GM19023 (cell line): ENCODE data around the gene PRDM16.

ENCODE experiments used
- ATAC-seq: cut with Tn5 transposase; IDR thresholded peaks from one replicate; pipeline ENCODE4 v1.9.1; 2021; ENCODE audit warnings: mild to moderate bottlenecking, moderate library complexity; ENCODE audit not compliant: unreplicated experiment

The PRDM16 gene

GRCh38 chr1:3312898-3313575, 244.0 kb downstream of the PRDM16 start:
- no peak for ATAC-seq

- no peak for ATAC-seq
Observed at GRCh38 chr1:3313576-3313950, 244.6 kb downstream of the PRDM16 start.

GRCh38 chr1:3314491-3315381, 245.7 kb downstream of the PRDM16 start:
- ATAC-seq, result no peak

- ATAC-seq, result no peak
Observed at GRCh38 chr1:3315399-3316339, 246.7 kb downstream of the PRDM16 start.

DNA sequence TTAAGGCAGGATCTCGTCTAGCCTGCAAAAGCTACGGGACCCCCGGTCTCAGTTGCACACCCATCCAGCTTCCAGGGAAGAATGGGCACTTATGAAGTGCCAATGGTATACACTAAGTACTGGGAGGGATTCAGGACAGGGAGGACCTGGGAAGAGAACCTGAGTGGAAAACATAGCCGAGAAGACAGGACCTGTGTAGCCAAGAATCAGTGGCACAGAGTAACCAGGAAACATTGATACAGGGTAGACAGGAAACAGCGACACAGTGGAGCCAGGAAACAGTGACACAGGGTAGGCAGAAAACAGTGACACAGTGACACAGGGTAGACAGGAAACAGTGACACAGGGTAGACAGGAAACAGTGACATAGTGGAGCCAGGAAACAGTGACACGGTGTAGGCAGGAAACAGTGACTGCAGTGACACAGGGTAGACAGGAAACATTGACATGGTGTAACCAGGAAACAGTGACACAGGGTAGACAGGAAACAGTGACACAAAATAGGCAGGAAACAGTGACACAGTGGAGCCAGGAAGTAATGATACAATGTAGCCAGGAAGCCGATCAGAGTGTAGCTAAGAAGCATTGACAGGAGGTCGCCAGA, 247.4 kb downstream of the PRDM16 start:
- ATAC-seq, result no peak

- ATAC-seq, result no peak
Observed at GRCh38 chr1:3317456-3317855, 248.5 kb downstream of the PRDM16 start.

- no peak for ATAC-seq
Observed at GRCh38 chr1:3318329-3318728, 249.3 kb downstream of the PRDM16 start.

- no peak for ATAC-seq
Observed at GRCh38 chr1:3319874-3320245, 250.9 kb downstream of the PRDM16 start.

- no peak for ATAC-seq
Observed at GRCh38 chr1:3320246-3321152, 251.5 kb downstream of the PRDM16 start.

GRCh38 chr1:3321559-3322449, 252.8 kb downstream of the PRDM16 start:
- ATAC-seq, result no peak

- no peak for ATAC-seq
Observed at GRCh38 chr1:3322450-3323020, 253.5 kb downstream of the PRDM16 start.

- no peak for ATAC-seq
Observed at GRCh38 chr1:3323021-3323795, 254.2 kb downstream of the PRDM16 start.

GRCh38 chr1:3323796-3324703, 255.0 kb downstream of the PRDM16 start:
- ATAC-seq, result no peak

GRCh38 chr1:3324704-3325535, 255.9 kb downstream of the PRDM16 start:
- no peak for ATAC-seq

- no peak for ATAC-seq
Observed at GRCh38 chr1:3326516-3327388, 257.7 kb downstream of the PRDM16 start.
